Measurements from ENCODE around the gene PDE1A. TPM values are rescaled to one million over a fixed set of nuclear protein-coding genes. Genes with fewer than 3 reads are reported as not detected.
"Not testable (repeated sequence)": the region's sequence is repeated elsewhere in the genome, so short reads cannot be mapped to it uniquely, and the experiment has no call there.

PDE1A gene
- total RNA-seq, 1 experiment from 2014 or later = 3.1 TPM

- Histone ChIP-seq H3K36me3 (ENCODE audit: insufficient read depth, low read length, poor library complexity, severe bottlenecking) (no peaks in the 10 kb centered on the region), H3K27me3 (replicated peaks; ENCODE audit: insufficient read depth, low read depth, low read length, poor library complexity) (no peaks in the 10 kb centered on the region), H3K9me3 (ENCODE audit: low read depth, low read length, poor library complexity, severe bottlenecking) (no peaks in the 10 kb centered on the region), H3K4me3 (ENCODE audit: low read depth, low read length, poor library complexity, severe bottlenecking) (no peak overlapping the region), H3K4me1 (ENCODE audit: insufficient read depth, low read length, poor library complexity, severe bottlenecking) (no peaks in the 10 kb centered on the region), H3K27ac (ENCODE audit: low read depth, low read length, poor library complexity, severe bottlenecking) (no peak overlapping the region)
- no TSS peak for BruUV-seq (replicated peaks)
- intact Hi-C loops (cut with micrococcal nuclease; ENCODE audit: unreplicated experiment) = no loop called here
- DNase-seq (ENCODE audit: low spot score) = no peak
- CTCF ChIA-PET = no interaction called here
- POLR2A ChIA-PET (ENCODE audit: low non-redundant PET) = no interaction called here
- TF ChIP-seq CTCF (conservative IDR thresholded peaks at IDR 0.05; ENCODE audit: low read depth, low read length) (no peak), EZH2 (IDR thresholded peaks at IDR 0.05; ENCODE audit: borderline replicate concordance, low read depth, low read length, poor library complexity, severe bottlenecking) (no peak)
These were observed 35.4 kb downstream of the PDE1A start for GRCh38 chr2:182391443-182391842.

- H3K27ac ChIP-seq (ENCODE audit: low read depth, low read length, poor library complexity, severe bottlenecking); H3K4me1 ChIP-seq (ENCODE audit: insufficient read depth, low read length, poor library complexity, severe bottlenecking); H3K27me3 ChIP-seq (replicated peaks; ENCODE audit: insufficient read depth, low read depth, low read length, poor library complexity); H3K36me3 ChIP-seq (ENCODE audit: insufficient read depth, low read length, poor library complexity, severe bottlenecking); POLR2A ChIA-PET (ENCODE audit: low non-redundant PET); H3K4me3 ChIP-seq (ENCODE audit: low read depth, low read length, poor library complexity, severe bottlenecking); BruUV-seq (replicated peaks); intact Hi-C loops (cut with micrococcal nuclease; ENCODE audit: unreplicated experiment); CTCF ChIA-PET; H3K9me3 ChIP-seq (ENCODE audit: low read depth, low read length, poor library complexity, severe bottlenecking); DNase-seq (ENCODE audit: low spot score): not testable (repeated sequence)
These were observed 40.5 kb downstream of the PDE1A start for GRCh38 chr2:182386267-182386880.

GRCh38 chr2:182384860-182385259 lies 42.0 kb downstream of the PDE1A start:
- intact Hi-C loops (cut with micrococcal nuclease; ENCODE audit: unreplicated experiment) = no loop called here
- TF ChIP-seq CTCF (conservative IDR thresholded peaks at IDR 0.05; ENCODE audit: low read depth, low read length) (no peak), EZH2 (IDR thresholded peaks at IDR 0.05; ENCODE audit: borderline replicate concordance, low read depth, low read length, poor library complexity, severe bottlenecking) (no peak)
- DNase-seq (ENCODE audit: low spot score) = no peak
- no TSS peak for BruUV-seq (replicated peaks)
- H3K36me3 ChIP-seq (ENCODE audit: insufficient read depth, low read length, poor library complexity, severe bottlenecking) = no peaks in the 10 kb centered on the region
- peaks cover 10% of the 10 kb centered on the region for H3K9me3 ChIP-seq (ENCODE audit: low read depth, low read length, poor library complexity, severe bottlenecking)
- ChIA-PET CTCF (no interaction called here), POLR2A (ENCODE audit: low non-redundant PET) (no interaction called here)
- H3K27ac ChIP-seq (ENCODE audit: low read depth, low read length, poor library complexity, severe bottlenecking) = no peak overlapping the region
- no peaks in the 10 kb centered on the region for H3K27me3 ChIP-seq (replicated peaks; ENCODE audit: insufficient read depth, low read depth, low read length, poor library complexity)
- H3K4me1 ChIP-seq (ENCODE audit: insufficient read depth, low read length, poor library complexity, severe bottlenecking) = peaks cover 2% of the 10 kb centered on the region
- no peak overlapping the region for H3K4me3 ChIP-seq (ENCODE audit: low read depth, low read length, poor library complexity, severe bottlenecking)

- intact Hi-C loops (cut with micrococcal nuclease; ENCODE audit: unreplicated experiment) = no loop called here
- no peaks in the 10 kb centered on the region for H3K36me3 ChIP-seq (ENCODE audit: insufficient read depth, low read length, poor library complexity, severe bottlenecking)
- H3K27ac ChIP-seq (ENCODE audit: low read depth, low read length, poor library complexity, severe bottlenecking) = no peak overlapping the region
- H3K9me3 ChIP-seq (ENCODE audit: low read depth, low read length, poor library complexity, severe bottlenecking) = peaks cover 24% of the 10 kb centered on the region
- no TSS peak for BruUV-seq (replicated peaks)
- TF ChIP-seq CTCF (conservative IDR thresholded peaks at IDR 0.05; ENCODE audit: low read depth, low read length) (no peak), EZH2 (IDR thresholded peaks at IDR 0.05; ENCODE audit: borderline replicate concordance, low read depth, low read length, poor library complexity, severe bottlenecking) (no peak)
- ChIA-PET CTCF (no interaction called here), POLR2A (ENCODE audit: low non-redundant PET) (no interaction called here)
- H3K27me3 ChIP-seq (replicated peaks; ENCODE audit: insufficient read depth, low read depth, low read length, poor library complexity) = no peaks in the 10 kb centered on the region
- H3K4me3 ChIP-seq (ENCODE audit: low read depth, low read length, poor library complexity, severe bottlenecking) = no peak overlapping the region
- H3K4me1 ChIP-seq (ENCODE audit: insufficient read depth, low read length, poor library complexity, severe bottlenecking) = peaks cover 18% of the 10 kb centered on the region
- no peak for DNase-seq (ENCODE audit: low spot score)
These were observed 45.6 kb downstream of the PDE1A start for GRCh38 chr2:182381225-182381624.
